CD4-positive, alpha-beta T cell treated with Interleukin-1 beta for 1 hour (primary cell): ENCODE data around the gene ME2.
A peak's percentile ranks its signal among the peaks of the same experiment; 100 is the strongest.
"Not testable (repeated sequence)": the region's sequence is repeated elsewhere in the genome, so short reads cannot be mapped to it uniquely, and the experiment has no call there.

Experiments used
- DNase-seq, 2 donors: peaks; one replicate each; pipeline ENCODE4 v3.0.0-alpha.2; 2020 to 2022

The ME2 gene

GRCh38 chr18:50862401-50862800 lies 16.5 kb upstream of the ME2 start:
- DNase-seq, result no peak

DNA sequence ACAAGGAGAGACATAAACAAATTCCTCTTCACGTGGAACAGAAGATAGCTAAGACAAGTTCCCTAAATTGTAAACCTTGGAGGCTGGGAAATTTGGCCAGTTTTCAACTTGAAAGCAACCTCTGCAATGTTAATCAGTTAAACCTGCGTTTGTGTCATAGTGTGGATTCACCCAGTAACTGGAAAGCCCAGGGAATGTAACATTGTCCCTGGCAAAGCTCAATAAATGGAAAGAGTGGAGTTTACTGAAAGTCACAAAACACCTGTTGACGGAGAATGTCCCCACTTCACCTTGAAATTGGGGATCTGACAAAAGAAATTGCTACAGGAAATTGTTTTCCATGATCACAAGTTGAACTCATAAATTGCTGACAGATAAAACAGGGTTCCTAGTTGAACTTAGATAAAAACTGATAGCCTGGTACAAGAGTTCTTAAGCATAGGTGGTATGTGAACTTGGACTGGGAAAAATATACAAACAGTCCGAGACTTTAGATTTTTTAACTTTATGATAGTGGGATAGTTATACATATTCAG lies 15.0 kb upstream of the ME2 start:
- DNase-seq, result no peak

DNA sequence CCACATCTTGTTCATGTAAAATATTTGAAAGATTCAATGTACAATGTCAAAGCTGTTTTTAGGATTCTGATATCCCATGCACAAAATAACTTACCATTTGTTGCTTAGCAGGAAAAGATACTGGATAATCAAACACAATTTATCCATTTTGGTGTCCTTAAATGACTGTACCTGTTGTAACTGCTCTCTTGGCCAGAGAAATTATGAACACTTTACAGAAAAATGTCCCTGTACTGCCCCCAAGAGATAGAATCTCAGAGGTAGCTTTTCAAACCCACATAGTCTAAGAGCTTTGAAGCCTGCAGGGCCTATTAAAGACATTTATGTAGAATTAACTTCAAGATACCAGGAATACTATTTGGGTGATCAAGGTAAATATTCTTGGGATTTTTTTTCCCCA lies 12.2 kb upstream of the ME2 start:
- DNase-seq, result no peak

- DNase-seq, result no peak
These were observed 9.8 kb upstream of the ME2 start for GRCh38 chr18:50869150-50869549.

DNA sequence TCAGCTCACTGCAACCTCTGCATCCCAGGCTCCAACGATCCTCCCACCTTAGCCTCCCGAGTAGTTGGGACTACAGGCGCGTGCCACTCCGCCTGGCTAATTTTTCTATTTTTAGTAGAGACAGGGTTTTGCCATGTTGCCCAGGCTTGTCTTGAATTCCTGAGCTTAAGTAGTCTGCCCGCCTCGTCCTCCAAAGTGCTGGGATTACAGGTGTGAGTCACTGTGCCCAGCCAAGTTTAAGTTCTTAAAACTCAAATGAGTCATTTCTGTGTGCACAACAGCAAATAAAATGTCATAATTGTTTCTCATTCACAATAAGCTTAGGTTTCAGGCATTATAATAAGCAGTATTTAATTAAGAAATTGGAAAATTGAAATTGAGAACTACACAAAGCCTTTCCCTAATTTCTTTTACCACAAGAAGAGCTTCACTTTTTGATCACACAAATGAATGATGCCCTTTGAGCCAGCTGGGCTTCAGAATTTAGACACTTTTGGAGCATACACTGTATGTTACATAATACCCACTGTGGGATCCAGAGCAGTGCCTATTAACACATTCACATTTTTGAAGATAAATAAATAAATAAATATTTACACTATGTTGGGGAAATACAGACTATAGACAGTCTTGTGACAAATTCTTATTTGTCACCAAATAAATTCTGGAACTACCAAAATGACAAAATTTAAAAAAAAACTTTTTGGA lies 8.6 kb upstream of the ME2 start:
- no peak for DNase-seq

DNA sequence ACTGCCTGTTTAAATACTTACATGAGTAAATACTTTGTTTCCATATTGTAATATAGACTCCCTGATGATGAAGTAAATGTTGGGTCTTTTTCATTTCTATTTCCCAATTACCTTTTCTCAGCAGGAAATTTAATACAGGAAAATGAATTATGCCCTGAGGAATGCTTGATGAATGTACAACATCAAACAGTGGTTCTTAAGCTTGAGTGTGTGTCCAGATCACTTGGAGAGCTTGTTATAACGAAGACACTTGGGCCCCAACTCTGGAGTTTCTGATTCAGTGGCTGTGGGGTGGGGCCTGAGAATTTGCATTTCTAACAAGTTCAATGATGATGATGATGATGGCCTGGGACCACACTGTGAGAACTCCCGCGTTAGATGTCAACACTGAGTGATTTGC lies 7.1 kb upstream of the ME2 start:
- no peak for DNase-seq

DNA sequence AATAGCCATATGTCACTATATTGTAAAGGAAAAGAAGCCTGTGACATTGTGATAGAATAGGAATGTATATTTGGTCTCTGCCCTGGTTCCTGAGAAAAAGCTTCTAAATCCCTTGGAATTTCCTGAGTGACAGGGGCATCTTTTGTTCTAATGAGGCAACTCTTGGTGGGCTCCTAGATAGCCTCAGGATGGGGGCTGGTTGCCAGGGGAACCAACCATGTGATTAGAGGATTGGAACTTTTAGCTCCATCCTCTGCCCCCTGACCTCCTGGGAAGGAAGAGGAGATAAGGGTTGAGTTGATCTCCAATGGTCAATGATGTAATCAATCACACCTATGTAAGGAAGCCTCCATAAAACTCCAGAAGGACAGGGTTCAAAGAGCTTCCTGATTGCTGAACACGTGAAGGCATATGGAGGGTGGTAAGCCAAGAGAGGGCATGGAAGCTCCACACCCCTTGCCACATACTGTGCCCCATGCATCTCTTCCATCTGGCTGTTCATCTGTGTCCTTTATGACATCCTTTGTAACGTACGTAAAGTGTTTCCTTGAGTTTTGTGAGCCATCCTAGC lies 2.9 kb upstream of the ME2 start:
- DNase-seq, result no peak

- peak in 1 of 2 donors; percentile 17 for DNase-seq
These were observed 1.2 kb upstream of the ME2 start for GRCh38 chr18:50877545-50878265.

DNA sequence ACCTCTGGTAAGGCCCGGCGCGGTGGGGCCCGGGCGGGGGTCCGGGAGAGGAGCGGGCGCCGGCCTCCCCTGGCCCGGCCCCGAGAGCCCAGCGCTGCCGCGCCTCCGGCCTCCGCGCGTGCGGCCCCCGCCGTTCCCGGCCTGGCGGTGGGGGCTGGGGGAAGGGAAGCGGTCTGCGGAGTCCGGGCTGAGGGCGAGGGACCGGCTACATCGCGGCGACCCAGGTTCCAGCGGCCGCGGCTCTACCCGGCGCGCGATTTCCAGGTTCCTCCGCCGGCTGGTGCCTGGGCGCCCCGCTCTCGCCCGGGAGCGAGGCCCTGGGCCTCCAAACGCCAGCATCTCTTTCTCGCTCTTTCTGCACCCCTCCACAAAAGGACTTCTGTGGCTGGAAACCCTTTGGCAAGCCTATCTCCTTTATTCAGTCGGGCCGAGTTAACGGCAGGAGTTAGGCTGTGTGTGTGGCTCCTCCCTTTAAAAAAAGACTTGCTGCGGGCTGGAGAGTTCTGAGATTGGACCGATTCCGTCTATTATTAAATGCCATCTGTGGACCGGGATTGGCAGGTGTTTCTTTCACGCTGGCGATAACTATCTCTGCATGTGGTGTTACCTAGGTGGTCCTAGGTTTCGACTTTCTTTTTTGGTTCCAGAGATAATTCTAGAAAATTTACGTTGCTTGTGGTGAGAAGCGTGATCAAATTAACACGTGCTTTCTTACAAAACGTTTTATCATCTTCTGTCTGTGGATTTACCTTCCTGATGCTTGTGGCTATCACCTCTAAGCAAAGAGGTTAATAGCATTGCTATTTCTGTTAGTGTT lies 592 bp downstream of the ME2 start:
- DNase-seq, result peak; percentile 16 to 49

DNA sequence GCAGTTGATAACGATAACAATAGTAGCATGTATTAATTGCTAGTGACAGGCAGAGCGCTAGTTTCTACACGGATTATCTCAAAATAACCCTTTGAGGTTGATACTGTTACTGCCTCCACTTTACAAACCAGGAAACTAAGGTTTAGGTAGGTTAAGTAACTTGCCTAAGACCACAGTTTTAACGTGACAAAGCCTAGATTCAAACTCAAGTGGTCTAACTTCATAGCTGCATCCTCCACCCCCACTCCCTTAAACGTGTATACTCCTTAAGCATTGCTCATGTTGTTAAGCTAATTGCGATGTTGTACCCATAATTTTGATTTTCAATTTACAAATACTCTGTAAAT lies 1.2 kb downstream of the ME2 start:
- no peak for DNase-seq

DNA sequence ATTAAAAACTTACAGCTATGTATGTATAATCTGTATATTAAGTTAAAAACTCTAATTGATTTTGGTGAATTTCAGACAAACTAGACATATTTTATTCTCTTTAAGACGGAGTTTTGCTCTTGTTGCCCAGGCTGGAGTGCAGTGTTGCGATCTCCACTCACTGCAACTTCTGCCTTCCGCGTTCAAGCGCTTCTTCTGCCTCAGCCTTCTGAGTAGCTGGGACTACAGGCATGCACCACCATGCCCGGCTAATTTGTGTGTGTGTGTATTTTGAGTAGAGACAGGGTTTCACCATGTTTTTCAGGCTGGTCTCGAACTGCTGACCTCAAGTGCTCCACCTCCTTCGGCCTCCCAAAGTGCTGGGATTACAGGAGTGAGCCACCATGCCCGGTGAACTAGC lies 2.0 kb downstream of the ME2 start:
- DNase-seq, result not testable (repeated sequence)

DNA sequence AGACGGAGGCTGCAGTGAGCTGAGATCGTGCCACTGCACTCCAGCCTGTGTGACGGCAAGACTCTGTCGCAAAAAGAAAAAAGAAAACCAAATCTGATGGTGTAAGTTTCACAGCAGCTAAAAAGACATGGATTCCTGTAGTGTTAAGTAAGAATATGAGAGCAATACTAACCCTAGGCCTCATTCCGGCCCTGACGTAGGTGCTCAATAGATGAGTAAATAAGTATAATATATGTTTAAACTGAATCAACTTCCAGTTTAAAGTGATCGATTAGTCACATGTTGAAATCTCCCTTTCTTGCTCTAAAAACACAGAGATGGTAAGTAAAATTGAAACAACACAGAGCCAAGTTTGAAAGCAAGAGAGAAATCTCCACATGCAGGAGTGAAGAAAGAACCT lies 8.0 kb downstream of the ME2 start:
- DNase-seq, result no peak

GRCh38 chr18:50895350-50896045 lies 16.6 kb downstream of the ME2 start:
- DNase-seq, result no peak

GRCh38 chr18:50896093-50896492 lies 17.2 kb downstream of the ME2 start:
- no peak for DNase-seq

DNA sequence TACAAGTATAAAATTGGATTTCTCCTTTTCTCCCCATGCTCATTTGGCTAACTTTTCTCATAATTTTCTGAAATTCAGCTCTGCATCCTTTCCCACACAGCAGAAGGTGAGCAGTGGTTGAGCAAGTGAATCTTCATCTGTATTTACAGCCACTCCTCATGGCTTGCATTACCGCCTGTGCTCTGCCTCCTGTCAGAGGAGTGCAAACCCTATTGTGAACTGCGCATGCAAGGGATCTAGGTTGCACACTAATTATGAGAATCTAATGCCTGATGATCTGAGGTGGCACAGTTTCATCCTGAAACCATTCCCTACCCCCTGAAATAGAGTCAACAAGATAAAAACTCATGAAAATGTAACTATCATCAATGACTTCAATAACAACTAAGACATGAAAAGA lies 20.0 kb downstream of the ME2 start:
- DNase-seq, result no peak

DNA sequence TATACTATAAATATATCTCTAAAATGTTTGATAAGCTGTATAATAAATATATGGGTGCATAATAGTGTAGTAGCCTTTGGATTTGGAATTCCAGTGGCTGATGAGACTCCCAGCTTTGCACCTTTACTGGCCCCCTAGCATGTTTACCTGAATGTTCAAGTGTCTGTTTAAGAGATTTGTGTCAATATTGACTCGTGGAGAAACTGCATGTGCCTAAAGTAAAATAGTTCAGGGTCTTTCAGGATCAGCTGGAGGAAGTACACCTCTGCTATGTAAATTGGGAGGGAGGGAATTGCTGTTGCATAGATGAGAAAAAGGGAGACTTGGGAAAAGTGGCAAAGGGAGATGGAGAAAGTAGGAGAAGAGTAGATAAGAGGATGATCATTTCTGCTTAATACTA lies 23.9 kb downstream of the ME2 start:
- DNase-seq, result no peak

- DNase-seq, result no peak
These were observed 27.9 kb downstream of the ME2 start for GRCh38 chr18:50906843-50907242.

DNA sequence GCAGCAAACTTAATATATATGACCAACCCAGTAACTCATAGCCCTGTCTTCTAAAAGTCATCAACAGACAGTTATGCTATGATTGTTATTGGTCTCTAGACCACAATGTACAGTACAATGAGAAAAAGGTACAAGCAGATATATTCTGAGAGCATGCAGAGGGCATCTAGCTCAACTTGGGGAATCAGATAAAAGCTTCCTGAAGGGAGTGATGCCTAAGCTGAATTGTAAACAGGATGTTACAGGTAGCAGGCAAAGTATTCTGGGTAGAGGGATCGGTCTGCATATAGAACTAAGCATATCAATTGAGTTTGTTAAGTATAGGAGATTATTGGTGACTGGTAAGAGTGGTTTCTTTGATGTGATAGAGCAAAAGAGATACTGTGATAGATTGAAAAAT lies 30.3 kb downstream of the ME2 start:
- DNase-seq, result no peak

- DNase-seq, result no peak
These were observed 32.1 kb downstream of the ME2 start for GRCh38 chr18:50911006-50911405.

DNA sequence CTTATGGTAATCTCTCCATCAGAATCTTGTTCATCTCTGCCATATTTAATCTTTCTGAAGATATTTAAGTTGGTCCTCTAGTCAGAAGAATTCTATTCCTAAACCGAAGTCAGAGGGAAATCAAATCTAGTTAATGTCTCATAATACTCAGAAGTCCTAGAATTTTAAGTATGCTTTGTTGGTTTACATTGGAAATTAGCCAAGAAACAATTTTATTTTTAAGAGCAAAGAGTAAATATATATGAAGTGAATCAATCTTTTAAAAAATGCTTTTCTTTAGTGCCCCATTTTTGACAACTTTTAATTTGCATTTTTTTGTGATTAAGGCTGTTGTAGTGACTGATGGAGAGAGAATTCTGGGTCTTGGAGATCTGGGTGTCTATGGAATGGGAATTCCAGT lies 38.1 kb downstream of the ME2 start:
- no peak for DNase-seq

DNA sequence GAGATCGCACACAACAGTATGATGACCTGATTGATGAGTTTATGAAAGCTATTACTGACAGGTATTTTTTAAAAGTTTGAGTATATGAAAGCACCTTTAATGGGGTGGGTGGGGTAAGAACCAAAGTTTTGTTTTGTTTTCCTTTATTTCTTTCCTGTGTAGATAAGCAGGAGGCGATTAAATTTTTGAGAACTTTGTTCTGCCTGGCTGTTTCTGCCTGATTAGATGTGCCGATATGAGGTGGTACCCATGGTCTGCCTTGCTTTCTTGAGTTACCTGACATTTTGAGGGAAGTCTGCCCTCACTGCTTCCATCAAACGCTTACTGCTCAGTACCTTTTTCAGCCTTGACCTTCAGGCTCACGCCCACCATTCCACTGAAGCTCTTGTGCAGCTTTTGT lies 39.2 kb downstream of the ME2 start:
- DNase-seq, result no peak

- no peak for DNase-seq
These were observed 45.5 kb downstream of the ME2 start for GRCh38 chr18:50924372-50924771.

DNA sequence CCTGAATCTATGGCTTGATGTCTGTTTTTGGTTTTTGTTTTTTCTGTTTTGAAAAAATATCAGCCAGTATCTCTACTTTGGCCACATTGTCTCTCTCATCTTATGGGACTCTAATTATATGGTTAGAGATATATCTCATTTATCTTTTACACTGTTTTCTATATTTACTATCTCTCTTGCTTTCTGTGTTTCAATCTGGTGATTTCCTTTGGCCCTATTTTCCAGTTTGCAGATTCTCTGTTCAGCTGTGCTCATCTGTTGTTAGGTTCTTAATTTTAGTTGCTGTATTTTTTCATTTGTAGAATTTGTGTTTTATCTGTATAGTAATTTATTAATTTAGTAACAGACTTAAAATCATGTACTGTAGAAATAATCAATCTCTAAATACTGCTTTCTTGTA lies 47.6 kb downstream of the ME2 start:
- no peak for DNase-seq
